Heart left ventricle (tissue), 13 donors: Measurements from ENCODE around the gene ADCY3.

Experiments
- POLR2A ChIP-seq, 2 donors: fragments of 450-650 bp; IDR thresholded peaks; one replicate each; pipeline ENCODE4 v1.6.1; 2017; ENCODE audit warnings: antibody characterized with exemption in 2 of 2, mild to moderate bottlenecking in 2 of 2, moderate library complexity in 2 of 2
- TF ChIP-seq, protein P1 (sequence below), 12 donors: fragments of 200-600 bp; sonication (generic) in 4 of 12; IDR thresholded peaks; one replicate each; pipeline versions ENCODE4 v1.5.0 to v1.8.0; 2018 to 2022; ENCODE audit warnings: antibody characterized with exemption in 12 of 12, mild to moderate bottlenecking in 5 of 12
- donor health status: ischemic (EF 13 %, LVEDD 7.1; RV severe dilation, severe dysfunction).
- donor health status: DM: no; HTN: yes; CAD: no.
- donor health status: DM: no; HTN: no; CAD: no.
- donor health status: ischemic (EF 25% LVEDD 6.9; RV normal size, moderate dysfunction).
- donor health status: ischemic (EF 25% LVEDD 5.7; RV mildly dilated, moderate dysfunction).
- donor health status: ischemic (EF 35%, LVEDD 5.7; RV mildly dilated, moderate dysfunction).
- donor health status: nonischemic (EF 11% LVEDD 7.7; RV severe dilation, severe dysfunction).
- donor health status: DM: yes; HTN: yes; CAD: no.
- donor health status: PGD.
- donor health status: ischemic (EF 29% LVEDD 5.4; RV normal size, mild dysfunction).
- donor health status: nonischemic (EF 23%, LVEDD 6.1; RV moderate dilation, normal function).

DNA sequence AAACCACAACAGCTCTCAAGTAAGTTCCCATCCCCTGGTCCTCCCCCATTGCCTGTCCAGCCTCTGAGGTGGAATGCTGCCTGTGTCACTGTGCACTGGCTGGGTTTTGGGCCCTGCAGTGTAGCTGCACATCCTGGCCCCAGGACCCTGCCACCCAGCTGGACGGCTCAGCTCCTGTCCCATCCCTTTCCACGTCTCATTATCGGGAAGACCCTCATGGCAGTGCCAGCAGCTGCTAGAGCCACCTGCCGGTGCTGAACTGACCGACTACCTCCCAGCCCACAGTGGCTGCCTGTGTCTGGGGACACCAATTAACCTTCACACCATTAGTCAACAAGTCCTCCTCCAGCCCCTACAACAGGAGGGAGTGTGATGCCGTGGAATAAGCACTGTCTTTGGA, 31.9 kb downstream of the ADCY3 start:
- TF ChIP-seq, protein P1, sequence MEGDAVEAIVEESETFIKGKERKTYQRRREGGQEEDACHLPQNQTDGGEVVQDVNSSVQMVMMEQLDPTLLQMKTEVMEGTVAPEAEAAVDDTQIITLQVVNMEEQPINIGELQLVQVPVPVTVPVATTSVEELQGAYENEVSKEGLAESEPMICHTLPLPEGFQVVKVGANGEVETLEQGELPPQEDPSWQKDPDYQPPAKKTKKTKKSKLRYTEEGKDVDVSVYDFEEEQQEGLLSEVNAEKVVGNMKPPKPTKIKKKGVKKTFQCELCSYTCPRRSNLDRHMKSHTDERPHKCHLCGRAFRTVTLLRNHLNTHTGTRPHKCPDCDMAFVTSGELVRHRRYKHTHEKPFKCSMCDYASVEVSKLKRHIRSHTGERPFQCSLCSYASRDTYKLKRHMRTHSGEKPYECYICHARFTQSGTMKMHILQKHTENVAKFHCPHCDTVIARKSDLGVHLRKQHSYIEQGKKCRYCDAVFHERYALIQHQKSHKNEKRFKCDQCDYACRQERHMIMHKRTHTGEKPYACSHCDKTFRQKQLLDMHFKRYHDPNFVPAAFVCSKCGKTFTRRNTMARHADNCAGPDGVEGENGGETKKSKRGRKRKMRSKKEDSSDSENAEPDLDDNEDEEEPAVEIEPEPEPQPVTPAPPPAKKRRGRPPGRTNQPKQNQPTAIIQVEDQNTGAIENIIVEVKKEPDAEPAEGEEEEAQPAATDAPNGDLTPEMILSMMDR (IDR thresholded peaks at IDR 0.05), result no peak
- no peak for TF ChIP-seq POLR2A (IDR thresholded peaks at IDR 0.05)
